Sigmoid colon (tissue), 7 donors: ENCODE data around the gene NHS. TPM values are rescaled to one million over a fixed set of nuclear protein-coding genes. Genes with fewer than 3 reads are reported as not detected.

Experiments used
- DNase-seq: peaks from one replicate; pipeline ENCODE4 v3.0.0-alpha.2; 2019
- H3K27ac ChIP-seq, 4 donors: fragments of 200-600 bp; sonication (generic); one replicate each; pipeline ENCODE4 v1.5.1; 2016 to 2019; ENCODE audit warnings: mild to moderate bottlenecking in 1 of 4
- H3K27me3 ChIP-seq, 3 donors: fragments of 200-600 bp; sonication (generic); one replicate each; pipeline ENCODE4 v1.5.1; 2019; ENCODE audit warnings: mild to moderate bottlenecking in 1 of 3
- H3K36me3 ChIP-seq, 4 donors: fragments of 200-600 bp; sonication (generic); one replicate each; pipeline ENCODE4 v1.5.1; 2016 to 2019
- H3K4me1 ChIP-seq, 4 donors: fragments of 200-600 bp; sonication (generic); one replicate each; pipeline ENCODE4 v1.5.1; 2017 to 2019
- H3K4me3 ChIP-seq, 4 donors: fragments of 200-600 bp; sonication (generic); one replicate each; pipeline ENCODE4 v1.5.1; 2017 to 2019; ENCODE audit warnings: mild to moderate bottlenecking in 2 of 4, moderate library complexity in 1 of 4
- H3K9me3 ChIP-seq, 4 donors: fragments of 200-600 bp in 3 of 4; sonication (generic) in 3 of 4; one replicate each; pipeline versions ENCODE4 v1.5.1 to v1.6.1; 2013 to 2019
- CTCF ChIP-seq, 4 experiments: fragments of 450-650 bp in 3 of 4; fragments of 200-600 bp in 1 of 4; IDR thresholded peaks; one replicate each; pipeline ENCODE4 v1.5.1; 2016 to 2019; ENCODE audit warnings: antibody characterized with exemption in 4 of 4, mild to moderate bottlenecking in 3 of 4, moderate library complexity in 2 of 4
- EP300 ChIP-seq, 4 donors: sonication (generic); formaldehyde crosslinking; IDR thresholded peaks; one replicate each; pipeline ENCODE4 v1.6.1; 2017; ENCODE audit warnings: antibody characterized with exemption in 4 of 4
- POLR2A ChIP-seq, 2 donors: fragments of 450-650 bp; IDR thresholded peaks; one replicate each; pipeline ENCODE4 v1.6.1; 2016; ENCODE audit warnings: antibody characterized with exemption in 2 of 2, mild to moderate bottlenecking in 2 of 2, moderate library complexity in 2 of 2
- POLR2AphosphoS5 ChIP-seq, 4 donors: sonication (generic); formaldehyde crosslinking; IDR thresholded peaks; one replicate each; pipeline ENCODE4 v1.6.1; 2017; ENCODE audit warnings: antibody characterized with exemption in 4 of 4
- WGBS, 2 donors: extraction: QIAGEN DNeasy Blood & Tissue Kit; methylation state at CpG; one replicate each; pipeline ENCODE4 v1.1.7; 2013; 5-methylcytosine and 5-hydroxymethylcytosine counted together
- intact Hi-C: fragments of 100-400 bp; cut with DNase I; formaldehyde crosslinking; loops from one replicate; pipeline ENCODE4 v1.15.1; 2023
- polyA plus RNA-seq, 3 donors: library from polyadenylated mRNA; stranded (reverse); fragments of 200-250 nt; gene quantifications; one replicate each; pipeline ENCODE4 v1.2.3, GENCODE V29; 2013
- total RNA-seq, 4 donors: library from RNA; depleted of rRNA; stranded (reverse); fragments of >200 nt; gene quantifications; one replicate each; pipeline ENCODE4 v1.1.0, GENCODE V29; 2016
- donor health status: healthy with polysubstance abuse.
- donor health status: Bipolar disorder and iron deficiency.
- donor health status: healthy.

NHS gene
- total and polyA plus RNA-seq, 7 donors: under 0.01 to 22.7 (median 9.3) TPM

- TF ChIP-seq EP300 (IDR thresholded peaks at IDR 0.05) (no peak), POLR2AphosphoS5 (IDR thresholded peaks at IDR 0.05) (no peak), POLR2A (IDR thresholded peaks at IDR 0.05) (no peak), CTCF (IDR thresholded peaks at IDR 0.05) (no peak)
- Histone ChIP-seq H3K27ac (no peak overlapping the region), H3K4me1 (peaks cover 0 to 9% (median 0%) of the 10 kb centered on the region in 4 donors), H3K27me3 (no peaks in the 10 kb centered on the region), H3K4me3 (no peak overlapping the region), H3K9me3 (no peaks in the 10 kb centered on the region), H3K36me3 (no peaks in the 10 kb centered on the region)
- intact Hi-C loops: loop anchor here (10.0 kb wide), 2 partner anchors 49 to 61 kb away; no protein-coding TSS in a partner anchor
- no peak for DNase-seq
These were observed 78.8 kb downstream of the NHS start for GRCh38 chrX:17453788-17454187.

GRCh38 chrX:17456526-17456925 is 81.5 kb downstream of the NHS start:
- DNase-seq: no peak
- Histone ChIP-seq H3K4me3 (no peak overlapping the region), H3K27me3 (no peaks in the 10 kb centered on the region), H3K36me3 (no peaks in the 10 kb centered on the region), H3K9me3 (no peaks in the 10 kb centered on the region), H3K4me1 (peaks cover 0 to 10% (median 0%) of the 10 kb centered on the region in 4 donors), H3K27ac (no peak overlapping the region)
- intact Hi-C loops: loop anchor here (10.0 kb wide), 2 partner anchors 52 to 58 kb away; no protein-coding TSS in a partner anchor
- WGBS, 2 donors: 86 to 93% methylated on average over 6 of the region's 6 CpGs
- TF ChIP-seq EP300 (IDR thresholded peaks at IDR 0.05): no peak
- no peak for TF ChIP-seq CTCF (IDR thresholded peaks at IDR 0.05)
- TF ChIP-seq POLR2AphosphoS5 (IDR thresholded peaks at IDR 0.05): no peak
- no peak for TF ChIP-seq POLR2A (IDR thresholded peaks at IDR 0.05)

- no peaks in the 10 kb centered on the region for H3K27me3 ChIP-seq
- H3K9me3 ChIP-seq: no peaks in the 10 kb centered on the region
- no peaks in the 10 kb centered on the region for H3K36me3 ChIP-seq
- WGBS, 2 donors: 54 to 57% methylated on average over 4 of the region's 4 CpGs
- H3K4me1 ChIP-seq: peaks cover 0 to 10% (median 0%) of the 10 kb centered on the region in 4 donors
- DNase-seq: peak; percentile 77
- intact Hi-C loops: loop anchor here (10.0 kb wide), 2 partner anchors 54 to 56 kb away; no protein-coding TSS in a partner anchor
- TF ChIP-seq EP300 (IDR thresholded peaks at IDR 0.05) (no peak), CTCF (IDR thresholded peaks at IDR 0.05) (no peak), POLR2A (IDR thresholded peaks at IDR 0.05) (no peak), POLR2AphosphoS5 (IDR thresholded peaks at IDR 0.05) (no peak)
- no peak overlapping the region for H3K4me3 ChIP-seq
- H3K27ac ChIP-seq: peak overlapping the region in 1 of 4 donors; percentile 37
These were observed 84.1 kb downstream of the NHS start for GRCh38 chrX:17459008-17459611.

- Histone ChIP-seq H3K27ac (peak overlapping the region in 1 of 4 donors; percentile 37), H3K4me3 (no peak overlapping the region), H3K36me3 (no peaks in the 10 kb centered on the region), H3K9me3 (no peaks in the 10 kb centered on the region), H3K4me1 (peaks cover 0 to 10% (median 0%) of the 10 kb centered on the region in 4 donors), H3K27me3 (no peaks in the 10 kb centered on the region)
- intact Hi-C loops: loop anchor here (10.0 kb wide), 3 partner anchors 55 to 85 kb away; partner anchors contain the start of gene NHS
- no peak for DNase-seq
- TF ChIP-seq EP300 (IDR thresholded peaks at IDR 0.05) (no peak), POLR2A (IDR thresholded peaks at IDR 0.05) (no peak), CTCF (IDR thresholded peaks at IDR 0.05) (no peak), POLR2AphosphoS5 (IDR thresholded peaks at IDR 0.05) (no peak)
- WGBS, 2 donors: 56 to 79% methylated on average over 1 of the region's 1 CpG
These were observed 84.7 kb downstream of the NHS start for GRCh38 chrX:17459661-17460060.
